GM12878 (cell line): ENCODE results near the gene NRG4. TPM values are rescaled to one million over a fixed set of nuclear protein-coding genes. Genes with fewer than 3 reads are reported as not detected.
A peak's percentile ranks its signal among the peaks of the same experiment; 100 is the strongest.

ENCODE experiments used
- ATAC-seq: fragments of 200-7000 bp; cut with Tn5 transposase; 3 replicates; pipeline ENCODE4 v1.9.1; 2020; ENCODE audit warnings: mild to moderate bottlenecking, moderate library complexity
- BruUV-seq: library from RNA; stranded (reverse); fragments of 400-500 nt; replicated peaks from 2 replicates; lab custom pipeline; 2021; lab: Mats Ljungman, UMichigan
- CTCF ChIA-PET: fragments of 300-600 bp; sonication (Branson Sonifier 250); formaldehyde crosslinking; extraction: SDS; loops from one replicate; lab custom pipeline; 2021; ENCODE audit warnings: inconsistent platforms; lab: Yijun Ruan, JAX
- POLR2A ChIA-PET: fragments of 350-600 bp; formaldehyde crosslinking; extraction: SDS; loops from one replicate; lab custom pipeline; 2021; ENCODE audit warnings: inconsistent platforms; lab: Charles Lee
- RAD21 ChIA-PET: fragments of 300-600 bp; sonication (Branson Sonifier 250); formaldehyde crosslinking; loops from one replicate; lab custom pipeline; 2023; ENCODE audit warnings: antibody characterized with exemption; ENCODE audit not compliant: unreplicated experiment; lab: Charles Lee
- SMC1A ChIA-PET: fragments of 300-600 bp; sonication (Branson Sonifier 250); formaldehyde crosslinking; loops from one replicate; lab custom pipeline; 2023; ENCODE audit not compliant: unreplicated experiment, uncharacterized antibody; lab: Charles Lee
- DNase-seq: peaks from one replicate; pipeline ENCODE4 v3.0.0-alpha.2; 2011; ENCODE audit warnings: low read depth, low spot score
- FAIRE-seq: peaks from 3 replicates; lab custom pipeline; 2011; peaks lifted over from hg19 to GRCh38; lab: Jason Lieb, UNC
- H2AFZ ChIP-seq: 2 replicates; pipeline ENCODE4 v1.6.0; 2011; ENCODE audit warnings: low read depth, low read length, control low read depth; ENCODE audit not compliant: control insufficient read depth
- H3K27ac ChIP-seq: 2 replicates; pipeline ENCODE4 v1.5.1; 2011; ENCODE audit warnings: control low read depth; ENCODE audit not compliant: control insufficient read depth, insufficient read depth
- H3K27me3 ChIP-seq, 2 experiments: replicated peaks in 1 of 2; 2 replicates each; pipeline versions ENCODE4 v1.6.0 to v1.6.1; 2011; ENCODE audit warnings: low read length in 1 of 2; ENCODE audit not compliant: control insufficient read depth in 2 of 2, insufficient read depth in 2 of 2
- H3K36me3 ChIP-seq, 2 experiments: 2 replicates each; pipeline ENCODE4 v1.5.1; 2011; ENCODE audit warnings: low read length in 1 of 2; ENCODE audit not compliant: control insufficient read depth in 2 of 2, insufficient read depth in 2 of 2
- H3K4me1 ChIP-seq: 2 replicates; pipeline ENCODE4 v1.6.1; 2011; ENCODE audit warnings: mild to moderate bottlenecking, low read length, moderate library complexity, mixed read lengths; ENCODE audit not compliant: control insufficient read depth, insufficient read depth
- H3K4me2 ChIP-seq: 2 replicates; pipeline ENCODE4 v1.6.0; 2011; ENCODE audit warnings: control low read depth; ENCODE audit not compliant: control insufficient read depth, insufficient read depth
- H3K4me3 ChIP-seq: fragments of 200-600 bp; sonication (generic); 2 replicates; pipeline ENCODE4 v1.5.1; 2016
- H3K79me2 ChIP-seq: 2 replicates; pipeline ENCODE4 v1.6.0; 2011; ENCODE audit warnings: low read length; ENCODE audit not compliant: control insufficient read depth, insufficient read depth
- H3K9ac ChIP-seq: 2 replicates; pipeline ENCODE4 v1.8.0; 2011; ENCODE audit warnings: low read length, control low read depth, mixed read lengths; ENCODE audit not compliant: control insufficient read depth, insufficient read depth
- H3K9me3 ChIP-seq: replicated peaks from 3 replicates; pipeline ENCODE4 v1.5.1; 2011; ENCODE audit warnings: mild to moderate bottlenecking, low read length; ENCODE audit not compliant: control insufficient read depth, insufficient read depth
- H4K20me1 ChIP-seq: 2 replicates; pipeline ENCODE4 v1.6.0; 2011; ENCODE audit not compliant: control insufficient read depth, insufficient read depth
- ATF2 ChIP-seq: IDR thresholded peaks from 2 replicates; pipeline ENCODE4 v1.6.1; 2012; ENCODE audit warnings: low read length, inconsistent platforms
- CEBPZ ChIP-seq: fragments of 150-350 bp; IDR thresholded peaks from 2 replicates; pipeline ENCODE4 v1.6.1; 2016; ENCODE audit warnings: low read depth, low read length
- CHD4 ChIP-seq: fragments of 200-600 bp; sonication (generic); IDR thresholded peaks from 2 replicates; pipeline ENCODE4 v1.6.1; 2016; ENCODE audit warnings: mild to moderate bottlenecking
- GATAD2B ChIP-seq: fragments of 450-650 bp; conservative IDR thresholded peaks from 2 replicates; pipeline ENCODE4 v1.6.1; 2017; ENCODE audit warnings: low read depth, mild to moderate bottlenecking, moderate library complexity
- IKZF1 ChIP-seq: fragments of 450-650 bp; conservative IDR thresholded peaks from 2 replicates; pipeline ENCODE4 v1.6.1; 2017; ENCODE audit warnings: antibody characterized with exemption, mild to moderate bottlenecking
- PML ChIP-seq: IDR thresholded peaks from 2 replicates; pipeline ENCODE4 v1.6.1; 2012; ENCODE audit warnings: low read length, inconsistent platforms
- SMC3 ChIP-seq: IDR thresholded peaks from 2 replicates; pipeline ENCODE4 v1.6.1; 2011; ENCODE audit warnings: low read length, improper control_type of control experiment, borderline replicate concordance
- SREBF2 ChIP-seq: IDR thresholded peaks from 2 replicates; pipeline ENCODE4 v1.6.1; 2012; ENCODE audit warnings: mild to moderate bottlenecking, low read length
- TBL1XR1 ChIP-seq: IDR thresholded peaks from 2 replicates; pipeline ENCODE4 v1.6.1; 2012; ENCODE audit warnings: low read depth, low read length, improper control_type of control experiment
- WRNIP1 ChIP-seq: IDR thresholded peaks from 2 replicates; pipeline ENCODE4 v1.6.1; 2011; ENCODE audit warnings: low read depth, low read length, improper control_type of control experiment, borderline replicate concordance
- ZBTB4 ChIP-seq: fragments of 450-650 bp; formaldehyde crosslinking; IDR thresholded peaks from 2 replicates; pipeline ENCODE4 v1.4.0; 2022; ENCODE audit warnings: mild to moderate bottlenecking, moderate library complexity
- WGBS: methylation state at CpG from one replicate; pipeline ENCODE4 v1.1.6; 2016; ENCODE audit warnings: low lambda C conversion rate; ENCODE audit not compliant: insufficient replicate concordance, insufficient coverage; ENCODE audit errors: missing lambda C conversion rate; 5-methylcytosine and 5-hydroxymethylcytosine counted together
- in situ Hi-C: fragments of 300-500 bp; cut with MboI; formaldehyde crosslinking; loops from 9 replicates; pipeline ENCODE4 v1.14.3; 2018; ENCODE audit warnings: mixed read lengths
- intact Hi-C: fragments of 100-400 bp; cut with micrococcal nuclease; formaldehyde crosslinking; loops from one replicate; pipeline ENCODE4 v1.14.2; 2022; ENCODE audit not compliant: unreplicated experiment
- polyA plus RNA-seq, 11 experiments: library from polyadenylated mRNA; depleted of rRNA in 4 of 11; unstranded in 6 of 11; stranded (reverse) in 5 of 11; fragments of >200 nt; fragmentation: Nextera tagmentation in 4 of 11; fragmentation: Illumina TruSeq in 1 of 11; extraction: Ambion mirVana in 4 of 11; extraction: Trizol in 1 of 11; gene quantifications; 1 replicate in 1 of 11; 2 replicates in 10 of 11; pipeline versions ENCODE4 v1.2.1 to v1.2.3, GENCODE V29; 2011 to 2016; ENCODE audit warnings: inconsistent platforms in 2 of 11, missing spikeins in 2 of 11, low read depth in 1 of 11
- total RNA-seq, 4 experiments: library from RNA; depleted of rRNA in 3 of 4; stranded (reverse); fragments of >200 nt in 3 of 4; fragmentation: Illumina TruSeq in 1 of 4; extraction: Trizol in 1 of 4; gene quantifications; 2 replicates each; pipeline versions ENCODE4 v1.2.1 to v1.2.3, GENCODE V29; 2013 to 2021
- TF ChIP-seq, protein P1 (sequence below): IDR thresholded peaks from 2 replicates; pipeline ENCODE4 v1.6.1; 2011; ENCODE audit warnings: low read depth, mild to moderate bottlenecking, low read length, moderate library complexity, borderline replicate concordance; ENCODE audit errors: extremely low read depth

The NRG4 gene
- total and polyA plus RNA-seq, 10 of the 15 experiments (the other 5 are each of a cell fraction or from before 2014, with no cell fraction given) = 0.76 to 8.3 (median 5.5) TPM

DNA sequence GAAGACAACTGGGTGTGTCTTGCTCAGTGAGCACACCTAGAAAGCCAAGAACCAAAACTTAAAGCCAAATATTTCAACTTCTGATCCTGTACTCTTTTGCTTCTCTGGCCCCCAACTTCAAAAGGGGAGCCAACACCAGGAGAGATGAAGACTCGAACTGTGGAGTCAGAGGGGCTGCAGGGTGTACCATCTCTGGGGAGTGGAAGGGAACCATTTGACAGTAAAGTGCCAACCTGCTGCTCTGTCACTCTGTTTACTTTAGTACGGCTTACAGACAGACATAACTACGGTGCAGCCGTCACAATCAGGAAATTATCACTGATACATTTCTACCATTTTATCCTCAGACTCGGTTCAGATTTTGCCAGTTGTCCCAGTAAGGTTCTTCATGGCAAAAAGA lies 107.0 kb downstream of the NRG4 start:
- Histone ChIP-seq H4K20me1 (no peaks in the 10 kb centered on the region), H3K79me2 (peaks cover 38% of the 10 kb centered on the region), H3K4me3 (peak overlapping the region; percentile 42), H3K27me3 (no peaks in the 10 kb centered on the region), H2AFZ (no peak overlapping the region), H3K4me1 (no peaks in the 10 kb centered on the region), H3K27ac (no peak overlapping the region), H3K9ac (no peak overlapping the region), H3K36me3 (peaks cover 0 to 2% of the 10 kb centered on the region in 2 experiments; a peak in 3 of 4 replicates), H3K9me3 (no peaks in the 10 kb centered on the region; the same call in 2 of the 3 replicates), H3K4me2 (peak overlapping the region; percentile 71)
- no peak for TF ChIP-seq CEBPZ
- no peak for TF ChIP-seq ATF2
- TF ChIP-seq, protein P1, sequence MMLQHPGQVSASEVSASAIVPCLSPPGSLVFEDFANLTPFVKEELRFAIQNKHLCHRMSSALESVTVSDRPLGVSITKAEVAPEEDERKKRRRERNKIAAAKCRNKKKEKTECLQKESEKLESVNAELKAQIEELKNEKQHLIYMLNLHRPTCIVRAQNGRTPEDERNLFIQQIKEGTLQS = no peak
- TF ChIP-seq TBL1XR1 = no peak
- TF ChIP-seq ZBTB4 = no peak
- no peak for TF ChIP-seq WRNIP1
- TF ChIP-seq GATAD2B = no peak
- no peak for TF ChIP-seq IKZF1
- no peak for TF ChIP-seq SREBF2
- no peak for TF ChIP-seq CHD4
- no peak for TF ChIP-seq PML
- no peak for TF ChIP-seq SMC3
- no peak for FAIRE-seq
- SMC1A ChIA-PET = interaction anchor here (0.8 kb wide), 1 partner anchor 13 kb away, joined by 3 read pairs; no protein-coding TSS in a partner anchor
- no peak for DNase-seq
- ATAC-seq = no peak
- POLR2A ChIA-PET = no interaction called here
- intact Hi-C loops = no loop called here
- RAD21 ChIA-PET = no interaction called here
- CTCF ChIA-PET = interaction anchor here (1.0 kb wide), 1 partner anchor 50 kb away, joined by 3 read pairs; no protein-coding TSS in a partner anchor
- no TSS peak for BruUV-seq
- in situ Hi-C loops = no loop called here
- 80% methylated on average over 5 of the region's 5 CpGs for WGBS
